Stimulated activated CD8-positive, alpha-beta memory T cell treated with anti-CD3 and anti-CD28 coated beads, Interleukin-7, amount 100 ng/mL, for 4 hours (primary cell): Measurements from ENCODE around the gene KATNB1.

Source experiments
- DNase-seq, 2 donors: peaks; one replicate each; pipeline ENCODE4 v3.0.0-alpha.2; 2020; ENCODE audit warnings: low read depth in 2 of 2

KATNB1 gene, protein sequence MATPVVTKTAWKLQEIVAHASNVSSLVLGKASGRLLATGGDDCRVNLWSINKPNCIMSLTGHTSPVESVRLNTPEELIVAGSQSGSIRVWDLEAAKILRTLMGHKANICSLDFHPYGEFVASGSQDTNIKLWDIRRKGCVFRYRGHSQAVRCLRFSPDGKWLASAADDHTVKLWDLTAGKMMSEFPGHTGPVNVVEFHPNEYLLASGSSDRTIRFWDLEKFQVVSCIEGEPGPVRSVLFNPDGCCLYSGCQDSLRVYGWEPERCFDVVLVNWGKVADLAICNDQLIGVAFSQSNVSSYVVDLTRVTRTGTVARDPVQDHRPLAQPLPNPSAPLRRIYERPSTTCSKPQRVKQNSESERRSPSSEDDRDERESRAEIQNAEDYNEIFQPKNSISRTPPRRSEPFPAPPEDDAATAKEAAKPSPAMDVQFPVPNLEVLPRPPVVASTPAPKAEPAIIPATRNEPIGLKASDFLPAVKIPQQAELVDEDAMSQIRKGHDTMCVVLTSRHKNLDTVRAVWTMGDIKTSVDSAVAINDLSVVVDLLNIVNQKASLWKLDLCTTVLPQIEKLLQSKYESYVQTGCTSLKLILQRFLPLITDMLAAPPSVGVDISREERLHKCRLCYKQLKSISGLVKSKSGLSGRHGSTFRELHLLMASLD

GRCh38 chr16:57735755-57736418 lies at the start of gene KATNB1:
KATNB1 (plus strand) TSS chr16:57735770; CDS start chr16:57737244, 1,474 bp downstream.
- DNase-seq: no peak

DNA sequence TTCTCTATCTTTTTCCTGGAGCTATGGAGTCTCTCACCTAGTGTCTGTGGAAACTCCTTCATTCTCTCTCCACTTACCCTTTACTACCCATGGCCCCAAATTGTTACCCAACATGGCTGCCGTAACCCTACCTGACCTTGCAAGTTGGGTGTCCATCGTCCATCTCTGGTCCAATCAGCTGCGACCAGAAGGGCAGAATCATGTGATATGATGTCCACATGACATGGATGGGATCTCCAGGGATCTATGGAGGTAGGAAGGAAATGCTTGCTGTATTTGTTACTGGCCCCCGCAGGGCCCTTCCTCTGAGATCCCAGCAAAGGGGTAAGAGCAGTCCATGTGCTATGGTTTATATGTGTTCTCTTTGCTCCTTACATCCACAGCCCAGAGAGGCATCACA lies 49.0 kb upstream of the KATNB1 start:
- no peak for DNase-seq

- no peak for DNase-seq
Observed at GRCh38 chr16:57687363-57687929, 48.1 kb upstream of the KATNB1 start.

DNA sequence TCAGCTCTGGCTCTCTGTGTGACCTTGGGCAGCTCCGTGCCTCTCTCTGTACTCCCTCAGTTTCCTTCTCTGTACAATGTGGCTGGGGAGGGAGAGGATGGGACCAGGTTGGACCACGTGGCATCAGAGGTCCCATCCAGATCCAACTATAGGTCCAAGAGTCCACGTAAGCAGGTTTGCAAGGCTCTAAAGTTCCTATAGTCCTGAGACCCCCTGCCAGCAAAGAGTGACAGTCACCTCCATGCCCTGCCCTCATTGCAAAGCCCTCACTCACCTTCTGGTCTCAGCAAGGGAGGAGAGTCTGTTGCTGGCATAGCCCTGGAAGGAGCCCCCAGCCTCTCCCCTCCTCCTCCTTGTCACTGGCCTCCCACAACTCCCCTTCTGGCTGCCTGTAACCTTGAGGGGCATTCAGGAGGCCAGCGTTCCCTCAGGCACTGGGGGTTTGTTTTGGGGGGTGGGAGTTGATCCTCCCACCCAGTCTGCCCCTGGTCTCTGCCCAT lies 47.0 kb upstream of the KATNB1 start:
- no peak for DNase-seq

GRCh38 chr16:57688987-57689761 lies 46.4 kb upstream of the KATNB1 start:
- DNase-seq: no peak

GRCh38 chr16:57689762-57690558 lies 45.6 kb upstream of the KATNB1 start:
- peak; percentile 2 to 31 for DNase-seq

DNA sequence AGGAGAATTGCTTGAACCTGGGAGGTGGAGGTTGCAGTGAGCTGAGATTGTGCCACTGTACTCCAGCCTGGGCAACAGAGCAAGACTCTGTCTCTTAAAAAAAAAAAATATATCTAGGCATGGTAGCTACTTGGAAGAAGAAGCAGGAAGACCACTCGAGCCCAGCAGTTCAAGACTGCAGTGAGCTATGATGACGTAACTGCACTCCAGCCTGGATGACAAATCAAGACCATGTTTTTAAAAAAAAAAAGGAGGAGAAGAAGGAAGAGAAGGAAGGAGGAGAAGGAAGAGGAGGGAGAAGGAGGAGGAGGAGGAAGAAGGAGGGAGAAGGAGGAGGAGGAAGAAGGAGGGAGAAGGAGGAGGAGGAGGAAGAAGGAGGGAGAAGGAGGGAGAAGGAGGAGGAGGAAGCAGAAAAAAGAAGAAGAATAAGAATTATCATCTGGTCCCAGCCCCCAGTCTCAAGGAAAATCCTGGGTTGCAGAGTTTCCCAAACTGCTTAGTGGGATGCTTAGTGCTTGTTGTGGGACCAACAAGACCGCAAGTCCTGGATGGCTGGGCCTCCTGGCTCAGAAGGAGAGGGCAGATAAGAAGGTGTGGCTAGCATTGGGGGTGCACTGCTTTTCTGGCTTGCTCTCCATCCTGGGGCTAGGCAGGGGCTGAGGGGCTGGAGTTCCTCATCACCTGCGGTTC lies 44.6 kb upstream of the KATNB1 start:
- no peak for DNase-seq

GRCh38 chr16:57692636-57693035 lies 42.9 kb upstream of the KATNB1 start:
- no peak for DNase-seq

DNA sequence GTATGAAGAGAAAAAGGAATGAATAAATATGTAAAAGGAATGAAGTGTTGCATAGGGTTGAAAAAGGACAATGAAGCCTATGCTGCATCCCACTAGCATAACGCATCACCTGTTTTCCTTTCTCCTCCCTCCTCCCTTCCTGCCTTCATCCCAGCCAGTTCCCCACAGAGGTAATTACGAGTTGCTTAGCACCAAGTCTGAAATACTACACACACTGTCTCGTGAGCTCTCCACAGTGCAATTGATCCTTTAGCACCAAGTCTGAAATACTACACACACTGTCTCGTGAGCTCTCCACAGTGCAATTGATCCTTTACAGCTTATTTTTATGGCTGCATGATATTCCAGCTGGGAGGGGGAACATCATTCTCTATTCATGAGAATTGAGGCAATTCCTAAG lies 42.0 kb upstream of the KATNB1 start:
- DNase-seq: no peak

GRCh38 chr16:57694231-57694724 lies 41.3 kb upstream of the KATNB1 start:
- no peak for DNase-seq

- no peak for DNase-seq
Observed at GRCh38 chr16:57694725-57695679, 40.6 kb upstream of the KATNB1 start, which contains the start of gene DRC7. DRC7 (plus strand) TSS chr16:57694806; CDS start chr16:57697950, 3,144 bp downstream.

DNA sequence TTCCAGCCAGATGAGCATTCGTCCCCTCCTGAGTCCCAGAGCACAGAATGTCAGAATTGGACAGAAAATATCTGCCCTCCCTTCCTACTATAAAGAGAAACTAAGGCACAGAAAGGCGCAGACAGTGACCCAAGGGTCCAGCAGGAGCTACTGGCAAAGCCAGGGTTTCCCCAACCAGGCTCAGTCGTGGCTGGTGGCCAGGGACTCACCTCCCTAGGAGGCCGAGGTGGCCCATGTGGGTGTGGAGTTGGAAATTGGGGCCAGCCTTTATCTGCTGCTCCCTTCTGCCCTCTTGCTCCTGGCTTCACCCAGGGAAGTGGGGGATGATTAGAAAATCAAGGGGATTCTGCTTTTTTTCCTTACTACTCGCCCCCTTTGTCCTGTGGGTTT lies 39.9 kb upstream of the KATNB1 start:
- DNase-seq: no peak

GRCh38 chr16:57696240-57696639 lies 39.3 kb upstream of the KATNB1 start:
- DNase-seq: no peak

- no peak for DNase-seq
Observed at GRCh38 chr16:57697896-57698537, 37.6 kb upstream of the KATNB1 start.

DNA sequence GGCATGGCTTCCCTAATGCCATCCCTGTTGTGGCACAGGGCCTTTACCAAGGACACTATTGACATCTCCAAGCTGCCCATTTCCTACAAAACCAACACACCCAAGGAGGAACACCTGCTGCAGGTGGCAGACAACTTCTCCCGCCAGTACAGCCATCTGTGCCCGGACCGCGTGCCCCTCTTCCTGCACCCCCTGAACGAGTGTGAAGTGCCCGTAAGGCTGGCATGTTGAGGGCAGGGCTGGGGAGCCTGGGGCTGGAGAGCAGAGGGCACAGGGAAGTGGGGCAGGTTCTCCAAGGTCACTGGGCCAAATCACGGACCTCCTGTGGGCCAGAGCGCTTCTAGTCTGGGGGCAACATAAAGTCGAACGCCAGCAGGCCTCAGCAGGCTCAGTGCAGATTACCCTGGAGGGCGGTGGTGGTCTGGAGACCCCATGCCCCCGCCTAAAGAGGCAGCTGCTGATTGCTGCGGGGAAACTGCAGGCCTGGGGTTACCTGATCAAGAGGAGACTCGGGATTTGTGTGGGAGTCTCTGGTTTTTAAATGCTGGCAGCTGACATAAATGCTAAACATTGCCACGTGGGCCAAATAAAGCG lies 36.7 kb upstream of the KATNB1 start:
- DNase-seq: no peak

DNA sequence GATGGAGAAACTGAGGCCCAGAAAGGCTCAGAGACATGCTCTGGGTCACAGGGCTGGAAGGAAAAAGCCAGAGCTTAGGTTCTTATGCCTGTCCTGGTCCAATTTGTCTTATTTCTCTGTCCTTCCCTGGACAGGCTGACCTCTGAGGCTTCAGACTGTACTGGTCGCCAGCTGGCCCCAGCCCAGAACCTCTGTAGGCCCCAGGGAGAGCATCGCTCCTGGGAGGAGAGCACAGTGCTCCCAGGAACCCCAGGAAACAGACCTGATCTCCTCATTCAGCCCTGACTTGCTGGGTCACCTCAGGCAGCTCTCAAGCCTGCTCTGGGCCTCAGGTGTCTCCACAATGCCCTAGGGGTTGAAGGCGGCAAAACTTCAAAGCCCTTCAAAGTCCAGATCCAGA lies 36.1 kb upstream of the KATNB1 start:
- DNase-seq: no peak

DNA sequence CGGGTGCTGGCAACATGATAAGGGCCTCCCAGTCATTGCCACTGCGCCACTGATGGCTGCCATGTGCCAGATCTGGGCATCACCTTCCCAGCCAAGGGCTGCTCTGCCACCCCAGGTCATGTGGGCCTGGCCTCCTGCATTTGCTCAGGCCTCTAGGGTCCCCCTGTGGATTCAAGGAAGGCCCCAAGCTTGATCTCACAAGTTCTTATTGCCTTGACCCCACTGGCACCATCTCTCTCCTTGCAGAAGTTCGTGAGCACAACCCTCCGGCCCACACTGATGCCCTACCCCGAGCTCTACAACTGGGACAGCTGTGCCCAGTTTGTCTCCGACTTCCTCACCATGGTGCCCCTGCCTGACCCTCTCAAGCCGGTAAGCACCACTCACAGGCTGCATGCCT lies 35.7 kb upstream of the KATNB1 start:
- DNase-seq: no peak
